ENCODE results near the gene CLIC4.

The CLIC4 gene

DNA sequence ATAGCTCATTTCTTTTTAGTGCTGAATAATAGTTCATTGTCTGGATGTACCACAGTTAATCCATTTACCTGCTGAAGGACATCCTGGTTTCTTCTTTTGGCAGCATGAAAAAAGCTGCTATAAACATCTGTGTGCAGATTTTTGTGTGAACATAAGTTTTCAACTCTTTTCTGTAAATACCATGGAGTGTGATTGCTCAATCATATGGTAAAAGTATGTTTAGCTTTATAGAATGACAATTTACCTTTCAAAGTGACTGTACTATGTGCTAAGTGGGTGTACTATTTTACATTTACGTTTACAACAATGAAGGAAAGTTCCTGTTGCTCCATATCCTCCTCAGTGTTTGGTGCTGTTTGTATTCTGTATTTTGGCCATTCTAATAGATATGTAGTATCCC lies 135.8 kb downstream of the CLIC4 start:
- peaks cover 6% of the 10 kb centered on the region for H3K9me3 ChIP-seq (ENCODE audit: insufficient read depth, low read depth, low read length)
- no peaks in the 10 kb centered on the region for H3K79me2 ChIP-seq (ENCODE audit: insufficient read depth, low read length)
- H3K4me3 ChIP-seq (ENCODE audit: low read length, poor library complexity, severe bottlenecking) = no peak overlapping the region
- H3K36me3 ChIP-seq (ENCODE audit: insufficient read depth, low read length) = no peaks in the 10 kb centered on the region
- no peak overlapping the region for H3K4me2 ChIP-seq (ENCODE audit: low read depth, low read length, poor library complexity, severe bottlenecking)
- no peak overlapping the region for H3K9ac ChIP-seq (ENCODE audit: low read depth, low read length, poor library complexity, severe bottlenecking)
- H3K4me1 ChIP-seq (ENCODE audit: insufficient read depth, low read length, poor library complexity, severe bottlenecking) = no peaks in the 10 kb centered on the region
- H3K27me3 ChIP-seq (ENCODE audit: insufficient read depth, low read length, poor library complexity, severe bottlenecking) = no peaks in the 10 kb centered on the region
- H3F3A ChIP-seq (ENCODE audit: low read depth) = no peaks in the 10 kb centered on the region
- no peaks in the 10 kb centered on the region for H4K20me1 ChIP-seq (ENCODE audit: insufficient read depth, low read length, poor library complexity, severe bottlenecking)
- TF ChIP-seq, protein P1, sequence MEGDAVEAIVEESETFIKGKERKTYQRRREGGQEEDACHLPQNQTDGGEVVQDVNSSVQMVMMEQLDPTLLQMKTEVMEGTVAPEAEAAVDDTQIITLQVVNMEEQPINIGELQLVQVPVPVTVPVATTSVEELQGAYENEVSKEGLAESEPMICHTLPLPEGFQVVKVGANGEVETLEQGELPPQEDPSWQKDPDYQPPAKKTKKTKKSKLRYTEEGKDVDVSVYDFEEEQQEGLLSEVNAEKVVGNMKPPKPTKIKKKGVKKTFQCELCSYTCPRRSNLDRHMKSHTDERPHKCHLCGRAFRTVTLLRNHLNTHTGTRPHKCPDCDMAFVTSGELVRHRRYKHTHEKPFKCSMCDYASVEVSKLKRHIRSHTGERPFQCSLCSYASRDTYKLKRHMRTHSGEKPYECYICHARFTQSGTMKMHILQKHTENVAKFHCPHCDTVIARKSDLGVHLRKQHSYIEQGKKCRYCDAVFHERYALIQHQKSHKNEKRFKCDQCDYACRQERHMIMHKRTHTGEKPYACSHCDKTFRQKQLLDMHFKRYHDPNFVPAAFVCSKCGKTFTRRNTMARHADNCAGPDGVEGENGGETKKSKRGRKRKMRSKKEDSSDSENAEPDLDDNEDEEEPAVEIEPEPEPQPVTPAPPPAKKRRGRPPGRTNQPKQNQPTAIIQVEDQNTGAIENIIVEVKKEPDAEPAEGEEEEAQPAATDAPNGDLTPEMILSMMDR (conservative IDR thresholded peaks at IDR 0.05; ENCODE audit: low read length) = no peak
- TF ChIP-seq EZH2phosphoT487 (IDR thresholded peaks at IDR 0.05; ENCODE audit: borderline replicate concordance) = no peak
- no peak overlapping the region for H2AFZ ChIP-seq (ENCODE audit: low read length)
- H3K9me2 ChIP-seq (replicated peaks; ENCODE audit: low read depth, low read length) = no peaks in the 10 kb centered on the region

DNA sequence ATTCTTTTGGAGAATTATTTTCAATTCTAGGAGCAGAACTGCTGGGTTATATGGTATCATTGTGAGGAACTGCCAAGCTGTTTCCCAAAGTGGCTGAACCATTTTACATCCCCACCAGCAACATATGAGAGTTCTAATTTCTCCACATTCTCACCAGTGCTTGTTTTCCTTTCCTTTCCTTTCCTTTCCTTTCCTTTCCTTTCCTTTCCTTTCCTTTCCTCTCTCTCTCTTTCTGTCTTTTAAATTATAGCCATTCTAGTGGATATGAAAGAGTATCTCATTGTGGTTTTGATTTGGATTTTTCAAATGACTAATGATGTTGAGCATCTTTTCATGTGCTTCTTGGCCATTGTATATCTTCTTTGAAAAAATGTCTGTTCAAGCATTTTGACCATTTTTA lies 139.5 kb downstream of the CLIC4 start:
- Histone ChIP-seq H3K36me3 (ENCODE audit: insufficient read depth, low read length) (no peaks in the 10 kb centered on the region), H3K79me2 (ENCODE audit: insufficient read depth, low read length) (no peaks in the 10 kb centered on the region), H2AFZ (ENCODE audit: low read length) (no peak overlapping the region), H3K4me2 (ENCODE audit: low read depth, low read length, poor library complexity, severe bottlenecking) (no peak overlapping the region), H3K4me3 (ENCODE audit: low read length, poor library complexity, severe bottlenecking) (no peak overlapping the region), H3K9ac (ENCODE audit: low read depth, low read length, poor library complexity, severe bottlenecking) (no peak overlapping the region), H3K9me2 (replicated peaks; ENCODE audit: low read depth, low read length) (no peaks in the 10 kb centered on the region), H3K4me1 (ENCODE audit: insufficient read depth, low read length, poor library complexity, severe bottlenecking) (no peaks in the 10 kb centered on the region), H3K27me3 (ENCODE audit: insufficient read depth, low read length, poor library complexity, severe bottlenecking) (no peaks in the 10 kb centered on the region), H3K9me3 (ENCODE audit: insufficient read depth, low read depth, low read length) (peaks cover 6% of the 10 kb centered on the region), H4K20me1 (ENCODE audit: insufficient read depth, low read length, poor library complexity, severe bottlenecking) (no peaks in the 10 kb centered on the region), H3F3A (ENCODE audit: low read depth) (no peaks in the 10 kb centered on the region)
- TF ChIP-seq, protein P1 (conservative IDR thresholded peaks at IDR 0.05; ENCODE audit: low read length) = no peak

DNA sequence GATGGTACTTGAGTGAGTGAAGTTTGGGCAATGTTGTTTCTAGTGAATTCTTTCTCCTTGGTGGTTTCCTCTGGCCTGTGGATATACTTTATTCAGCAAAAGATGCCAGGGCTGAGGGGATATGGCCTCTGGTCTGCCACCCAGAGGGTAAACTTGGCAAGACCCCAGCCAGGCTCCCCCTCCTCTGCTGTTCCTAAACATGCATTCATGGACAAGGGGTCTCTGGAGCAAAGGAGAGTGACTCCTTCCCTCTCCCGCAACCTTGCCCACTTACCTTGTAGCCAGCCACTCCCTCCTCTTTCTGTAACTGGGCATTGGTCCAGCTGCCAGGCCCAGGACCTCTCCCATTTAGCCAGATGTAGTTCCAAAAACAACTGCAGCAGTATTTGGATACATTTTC lies 141.0 kb downstream of the CLIC4 start:
- Histone ChIP-seq H3K79me2 (ENCODE audit: insufficient read depth, low read length) (no peaks in the 10 kb centered on the region), H4K20me1 (ENCODE audit: insufficient read depth, low read length, poor library complexity, severe bottlenecking) (no peaks in the 10 kb centered on the region), H3K4me1 (ENCODE audit: insufficient read depth, low read length, poor library complexity, severe bottlenecking) (no peaks in the 10 kb centered on the region), H3K9ac (ENCODE audit: low read depth, low read length, poor library complexity, severe bottlenecking) (no peak overlapping the region), H3K4me2 (ENCODE audit: low read depth, low read length, poor library complexity, severe bottlenecking) (no peak overlapping the region), H3K36me3 (ENCODE audit: insufficient read depth, low read length) (no peaks in the 10 kb centered on the region), H3K9me3 (ENCODE audit: insufficient read depth, low read depth, low read length) (peaks cover 6% of the 10 kb centered on the region), H3K9me2 (replicated peaks; ENCODE audit: low read depth, low read length) (no peaks in the 10 kb centered on the region), H3K27me3 (ENCODE audit: insufficient read depth, low read length, poor library complexity, severe bottlenecking) (no peaks in the 10 kb centered on the region), H3F3A (ENCODE audit: low read depth) (no peaks in the 10 kb centered on the region), H2AFZ (ENCODE audit: low read length) (no peak overlapping the region), H3K4me3 (ENCODE audit: low read length, poor library complexity, severe bottlenecking) (no peak overlapping the region)
- TF ChIP-seq, protein P1 (conservative IDR thresholded peaks at IDR 0.05; ENCODE audit: low read length) = peak; percentile 14; the same call in 1 of the 2 replicates
- no peak for TF ChIP-seq EZH2phosphoT487 (IDR thresholded peaks at IDR 0.05; ENCODE audit: borderline replicate concordance)
